ENCODE measurements around the gene NHS. TPM values are rescaled to one million over a fixed set of nuclear protein-coding genes. Genes with fewer than 3 reads are reported as not detected.
"Not testable (repeated sequence)": the region's sequence is repeated elsewhere in the genome, so short reads cannot be mapped to it uniquely, and the experiment has no call there.

Gene NHS
- total RNA-seq, 2 experiments from 2014 or later, result 0.81 to 1.7 TPM

DNA sequence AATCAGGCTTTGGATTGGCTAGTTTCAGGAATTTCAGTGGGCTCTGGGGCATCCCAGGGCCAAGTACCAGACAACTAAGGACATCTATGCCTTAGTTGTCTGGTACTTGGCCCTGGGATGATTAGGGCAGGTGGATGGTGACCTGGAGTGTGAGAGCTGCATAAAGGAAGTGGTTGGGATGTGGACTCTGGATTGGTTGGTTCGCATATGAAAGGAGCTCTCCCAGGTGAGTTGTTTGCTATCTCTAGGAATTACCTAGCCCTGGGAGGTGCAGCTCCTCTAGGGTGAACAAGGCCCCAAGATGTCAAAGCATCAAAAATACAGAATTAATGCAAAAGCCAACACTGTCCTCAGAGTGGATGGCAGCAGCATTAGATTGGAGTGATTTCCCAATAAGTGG, 109.6 kb downstream of the NHS start:
- Mint-ChIP-seq H3K4me1 (ENCODE audit: low read depth) (no peaks in the 10 kb centered on the region), H3K27ac (no peak overlapping the region), H3K36me3 (ENCODE audit: low read depth) (no peaks in the 10 kb centered on the region), H3K9me3 (ENCODE audit: insufficient read depth) (no peaks in the 10 kb centered on the region), H3K4me3 (no peak overlapping the region), H3K27me3 (ENCODE audit: low read depth) (no peaks in the 10 kb centered on the region)
- ATAC-seq (no peak), DNase-seq (no peak)
- POLR2A ChIA-PET, result no interaction called here
- CTCF ChIA-PET, result no interaction called here

DNA sequence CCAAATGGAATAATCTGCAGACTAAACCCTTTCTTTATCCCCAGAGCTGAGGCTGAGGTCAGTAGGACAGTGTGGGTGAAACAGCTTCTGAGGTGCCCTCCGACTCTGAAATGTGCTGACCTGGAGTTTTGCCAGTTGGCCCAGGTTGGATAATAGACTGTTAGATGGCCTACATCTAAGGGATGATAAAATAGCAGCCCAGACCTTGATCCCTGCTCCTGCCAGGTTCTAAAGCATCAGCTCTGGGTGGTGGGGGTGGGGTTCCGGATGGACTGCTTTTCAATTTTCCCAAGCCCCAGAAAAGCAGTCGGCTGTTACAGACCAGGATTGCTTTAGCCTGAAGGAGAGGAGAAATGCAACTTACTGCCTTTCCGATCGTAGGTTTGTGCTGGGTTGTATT, 110.4 kb downstream of the NHS start:
- H3K27me3 Mint-ChIP-seq (ENCODE audit: low read depth), result no peaks in the 10 kb centered on the region

GRCh38 chrX:17488036-17488435, 113.0 kb downstream of the NHS start:
- Mint-ChIP-seq H3K4me3 (no peak overlapping the region), H3K27ac (no peak overlapping the region), H3K27me3 (ENCODE audit: low read depth) (no peaks in the 10 kb centered on the region), H3K4me1 (ENCODE audit: low read depth) (no peaks in the 10 kb centered on the region), H3K9me3 (ENCODE audit: insufficient read depth) (no peaks in the 10 kb centered on the region), H3K36me3 (ENCODE audit: low read depth) (no peaks in the 10 kb centered on the region)
- POLR2A ChIA-PET, result no interaction called here
- DNase-seq (no peak), ATAC-seq (no peak)
- CTCF ChIA-PET, result no interaction called here

More for the DNA sequence above, 110.4 kb downstream of the NHS start:
- H3K9me3 Mint-ChIP-seq (ENCODE audit: insufficient read depth), result no peaks in the 10 kb centered on the region
- no peak overlapping the region for H3K27ac Mint-ChIP-seq
- no peaks in the 10 kb centered on the region for H3K36me3 Mint-ChIP-seq (ENCODE audit: low read depth)
- ATAC-seq (no peak), DNase-seq (no peak)
- CTCF ChIA-PET, result no interaction called here
- no peaks in the 10 kb centered on the region for H3K4me1 Mint-ChIP-seq (ENCODE audit: low read depth)
- POLR2A ChIA-PET, result no interaction called here
- no peak overlapping the region for H3K4me3 Mint-ChIP-seq

- no peak for ATAC-seq
- Mint-ChIP-seq H3K9me3 (ENCODE audit: insufficient read depth) (no peaks in the 10 kb centered on the region), H3K36me3 (ENCODE audit: low read depth) (no peaks in the 10 kb centered on the region), H3K4me1 (ENCODE audit: low read depth) (no peaks in the 10 kb centered on the region), H3K4me3 (no peak overlapping the region), H3K27ac (no peak overlapping the region), H3K27me3 (ENCODE audit: low read depth) (no peaks in the 10 kb centered on the region)
- ChIA-PET CTCF (no interaction called here), POLR2A (no interaction called here)
- DNase-seq, result no peak
Measured at GRCh38 chrX:17494216-17494615, 119.2 kb downstream of the NHS start.

DNA sequence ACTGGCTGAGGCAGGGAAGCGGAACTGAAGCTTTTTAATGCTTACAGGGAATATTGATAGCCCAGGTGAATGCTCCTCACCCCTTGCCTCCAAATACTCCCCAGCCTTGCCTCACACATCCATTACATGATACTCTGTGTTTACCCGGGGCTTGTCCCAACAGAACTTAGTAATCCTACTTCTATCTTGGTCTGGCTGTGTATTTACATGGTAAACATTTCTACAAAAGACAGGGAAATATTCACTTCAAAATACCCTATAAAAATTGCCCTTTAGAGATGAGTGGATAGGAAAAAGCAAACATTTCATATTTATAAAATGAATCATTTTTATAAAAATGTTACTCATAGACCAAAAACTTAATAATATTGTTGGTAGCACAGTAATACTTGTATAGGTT, 120.1 kb downstream of the NHS start:
- ChIA-PET POLR2A (no interaction called here), CTCF (no interaction called here)
- Mint-ChIP-seq H3K4me1 (ENCODE audit: low read depth) (no peaks in the 10 kb centered on the region), H3K36me3 (ENCODE audit: low read depth) (no peaks in the 10 kb centered on the region), H3K9me3 (ENCODE audit: insufficient read depth) (no peaks in the 10 kb centered on the region), H3K4me3 (no peak overlapping the region), H3K27ac (no peak overlapping the region), H3K27me3 (ENCODE audit: low read depth) (no peaks in the 10 kb centered on the region)
- DNase-seq, result no peak
- no peak for ATAC-seq

GRCh38 chrX:17496407-17496806, 121.4 kb downstream of the NHS start:
- no peaks in the 10 kb centered on the region for H3K27me3 Mint-ChIP-seq (ENCODE audit: low read depth)
- ChIA-PET POLR2A (no interaction called here), CTCF (no interaction called here)
- no peak for ATAC-seq
- H3K9me3 Mint-ChIP-seq (ENCODE audit: insufficient read depth), result no peaks in the 10 kb centered on the region
- DNase-seq, result no peak
- no peaks in the 10 kb centered on the region for H3K4me1 Mint-ChIP-seq (ENCODE audit: low read depth)
- no peak overlapping the region for H3K27ac Mint-ChIP-seq
- no peaks in the 10 kb centered on the region for H3K36me3 Mint-ChIP-seq (ENCODE audit: low read depth)
- H3K4me3 Mint-ChIP-seq, result no peak overlapping the region

GRCh38 chrX:17497193-17497592, 122.2 kb downstream of the NHS start:
- H3K27me3 Mint-ChIP-seq (ENCODE audit: low read depth), result no peaks in the 10 kb centered on the region
- no peak for DNase-seq
- H3K27ac Mint-ChIP-seq, result no peak overlapping the region
- ChIA-PET CTCF (no interaction called here), POLR2A (no interaction called here)
- H3K36me3 Mint-ChIP-seq (ENCODE audit: low read depth), result no peaks in the 10 kb centered on the region
- H3K4me3 Mint-ChIP-seq, result no peak overlapping the region
- no peak for ATAC-seq
- no peaks in the 10 kb centered on the region for H3K9me3 Mint-ChIP-seq (ENCODE audit: insufficient read depth)
- H3K4me1 Mint-ChIP-seq (ENCODE audit: low read depth), result no peaks in the 10 kb centered on the region

DNA sequence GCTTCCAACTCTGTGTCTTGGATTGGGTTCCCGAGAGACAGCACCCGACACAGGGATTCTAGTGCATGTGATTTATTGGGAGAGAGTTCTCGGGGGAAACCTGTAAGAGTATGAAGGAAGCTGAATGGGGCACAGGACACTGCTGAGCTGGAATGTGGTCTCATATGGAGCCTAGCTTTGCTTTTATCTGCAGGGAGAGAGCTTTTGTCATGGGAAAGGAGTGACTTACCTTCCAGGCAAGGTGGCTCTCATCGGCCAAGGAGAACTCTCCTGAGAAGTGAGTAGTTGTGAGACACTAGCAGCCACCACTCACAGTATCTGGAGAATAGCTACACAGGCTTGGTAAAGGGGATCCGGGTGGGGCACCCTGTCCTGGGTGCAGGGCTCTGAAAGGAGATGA, 124.5 kb downstream of the NHS start:
- Mint-ChIP-seq H3K4me1 (ENCODE audit: low read depth) (no peaks in the 10 kb centered on the region), H3K4me3 (no peak overlapping the region), H3K27ac (no peak overlapping the region), H3K36me3 (ENCODE audit: low read depth) (no peaks in the 10 kb centered on the region), H3K27me3 (ENCODE audit: low read depth) (no peaks in the 10 kb centered on the region), H3K9me3 (ENCODE audit: insufficient read depth) (no peaks in the 10 kb centered on the region)
- DNase-seq (no peak), ATAC-seq (no peak)
- ChIA-PET CTCF (no interaction called here), POLR2A (no interaction called here)

GRCh38 chrX:17500145-17500579, 125.2 kb downstream of the NHS start:
- H3K27ac Mint-ChIP-seq, result no peak overlapping the region
- CTCF ChIA-PET, result no interaction called here
- no peaks in the 10 kb centered on the region for H3K4me1 Mint-ChIP-seq (ENCODE audit: low read depth)

GRCh38 chrX:17501746-17502145, 126.7 kb downstream of the NHS start:
- ChIA-PET CTCF (no interaction called here), POLR2A (no interaction called here)
- Mint-ChIP-seq H3K36me3 (ENCODE audit: low read depth) (no peaks in the 10 kb centered on the region), H3K4me1 (ENCODE audit: low read depth) (no peaks in the 10 kb centered on the region), H3K4me3 (no peak overlapping the region), H3K27ac (no peak overlapping the region), H3K9me3 (ENCODE audit: insufficient read depth) (no peaks in the 10 kb centered on the region), H3K27me3 (ENCODE audit: low read depth) (no peaks in the 10 kb centered on the region)
- ATAC-seq (no peak), DNase-seq (no peak)

More at GRCh38 chrX:17500145-17500579, 125.2 kb downstream of the NHS start:
- Mint-ChIP-seq H3K36me3 (ENCODE audit: low read depth) (no peaks in the 10 kb centered on the region), H3K27me3 (ENCODE audit: low read depth) (no peaks in the 10 kb centered on the region), H3K4me3 (no peak overlapping the region), H3K9me3 (ENCODE audit: insufficient read depth) (no peaks in the 10 kb centered on the region)
- POLR2A ChIA-PET, result no interaction called here
- no peak for ATAC-seq
- no peak for DNase-seq

- ATAC-seq; H3K9me3 Mint-ChIP-seq (ENCODE audit: insufficient read depth); H3K36me3 Mint-ChIP-seq (ENCODE audit: low read depth); CTCF ChIA-PET; H3K27ac Mint-ChIP-seq; H3K27me3 Mint-ChIP-seq (ENCODE audit: low read depth); DNase-seq; POLR2A ChIA-PET; H3K4me1 Mint-ChIP-seq (ENCODE audit: low read depth); H3K4me3 Mint-ChIP-seq: not testable (repeated sequence)
Measured at GRCh38 chrX:17506352-17506751, 131.4 kb downstream of the NHS start.

- POLR2A ChIA-PET, result no interaction called here
- no peaks in the 10 kb centered on the region for H3K27me3 Mint-ChIP-seq (ENCODE audit: low read depth)
- CTCF ChIA-PET, result no interaction called here
- no peaks in the 10 kb centered on the region for H3K36me3 Mint-ChIP-seq (ENCODE audit: low read depth)
- no peak overlapping the region for H3K27ac Mint-ChIP-seq
- no peaks in the 10 kb centered on the region for H3K9me3 Mint-ChIP-seq (ENCODE audit: insufficient read depth)
- H3K4me1 Mint-ChIP-seq (ENCODE audit: low read depth), result no peaks in the 10 kb centered on the region
- no peak overlapping the region for H3K4me3 Mint-ChIP-seq
- no peak for DNase-seq
- no peak for ATAC-seq
Measured at GRCh38 chrX:17511556-17511955, 136.6 kb downstream of the NHS start.

GRCh38 chrX:17519358-17519757, 144.4 kb downstream of the NHS start:
- H3K27me3 Mint-ChIP-seq (ENCODE audit: low read depth), result no peaks in the 10 kb centered on the region
- DNase-seq, result no peak
- POLR2A ChIA-PET, result no interaction called here
- H3K9me3 Mint-ChIP-seq (ENCODE audit: insufficient read depth), result no peaks in the 10 kb centered on the region
- H3K4me1 Mint-ChIP-seq (ENCODE audit: low read depth), result no peaks in the 10 kb centered on the region
- no peaks in the 10 kb centered on the region for H3K36me3 Mint-ChIP-seq (ENCODE audit: low read depth)
- CTCF ChIA-PET, result no interaction called here
- no peak overlapping the region for H3K4me3 Mint-ChIP-seq
- no peak overlapping the region for H3K27ac Mint-ChIP-seq
- ATAC-seq, result no peak
